NAMALWA (cell line): ENCODE data around the gene CXorf49B.
"Not testable (repeated sequence)": the region's sequence is repeated elsewhere in the genome, so short reads cannot be mapped to it uniquely, and the experiment has no call there.

Experiments
- DNase-seq: peaks from one replicate; pipeline ENCODE4 v3.0.0-alpha.2; 2015; ENCODE audit warnings: low spot score

The CXorf49B gene

DNA sequence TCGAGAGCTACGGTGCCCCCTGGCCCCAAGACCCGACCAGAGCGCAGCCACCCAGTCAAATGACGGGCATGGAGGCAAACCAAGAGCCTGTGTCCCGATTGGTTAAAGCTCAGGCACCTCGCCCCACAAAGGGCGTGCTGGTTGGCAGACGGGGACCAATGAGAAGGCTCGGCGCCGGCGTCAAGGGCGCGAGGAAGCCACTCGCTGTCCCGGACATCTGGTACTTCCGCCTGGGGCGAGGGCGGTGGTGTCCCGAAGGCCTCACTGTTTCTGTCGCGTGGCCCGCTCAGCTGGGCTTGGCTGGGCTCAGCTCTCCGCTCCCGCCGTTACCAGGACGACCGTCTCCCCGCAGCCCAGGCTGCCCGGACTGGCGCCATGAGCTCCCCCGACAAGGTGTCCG lies at the start of gene CXorf49B:
TSS of gene CXorf49B (plus strand) at position 301 of the 400 bp plus-strand sequence. CDS start at position 376, 75 bp downstream.
- not testable (repeated sequence) for DNase-seq

DNA sequence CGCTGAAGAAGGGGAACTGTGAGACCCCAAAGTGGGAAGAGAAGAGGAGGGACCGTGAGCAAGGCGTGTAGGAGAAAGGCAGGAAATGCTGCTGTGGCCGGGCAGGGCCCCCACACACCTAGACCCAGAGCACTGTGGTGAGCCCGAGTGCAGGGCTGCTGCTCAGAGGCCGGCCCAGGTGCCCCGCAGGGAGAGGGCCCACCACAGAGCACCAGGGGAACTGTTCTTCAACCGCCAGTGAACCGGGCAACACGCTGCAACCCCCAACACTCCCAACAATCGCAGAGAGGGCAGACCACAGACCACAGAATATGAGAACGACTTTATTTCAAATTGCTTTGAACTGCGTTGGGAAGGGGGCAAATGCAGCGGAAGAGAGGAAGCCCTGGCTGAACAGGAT lies 49.1 kb upstream of the CXorf49B start:
- not testable (repeated sequence) for DNase-seq

DNA sequence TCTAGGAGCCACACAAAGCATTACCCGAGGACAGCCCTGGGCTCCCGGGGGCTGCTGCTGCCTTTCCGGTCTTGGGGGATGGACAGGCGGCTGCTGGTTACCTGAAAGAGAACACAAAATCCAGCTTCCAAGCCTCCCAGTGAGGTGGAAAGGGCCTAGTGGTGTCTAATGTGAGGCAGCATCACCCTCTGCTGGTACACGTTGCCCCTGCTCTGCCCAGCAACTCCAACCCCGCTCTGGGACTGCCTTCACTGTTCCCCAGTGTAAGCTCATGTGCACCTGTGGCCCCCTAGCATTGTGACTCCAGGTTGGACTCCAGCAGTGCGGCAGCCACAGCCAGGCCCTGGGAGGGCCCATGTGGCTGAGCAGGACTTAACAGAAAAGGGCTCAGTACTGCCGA lies 47.6 kb upstream of the CXorf49B start:
- DNase-seq: not testable (repeated sequence)

DNA sequence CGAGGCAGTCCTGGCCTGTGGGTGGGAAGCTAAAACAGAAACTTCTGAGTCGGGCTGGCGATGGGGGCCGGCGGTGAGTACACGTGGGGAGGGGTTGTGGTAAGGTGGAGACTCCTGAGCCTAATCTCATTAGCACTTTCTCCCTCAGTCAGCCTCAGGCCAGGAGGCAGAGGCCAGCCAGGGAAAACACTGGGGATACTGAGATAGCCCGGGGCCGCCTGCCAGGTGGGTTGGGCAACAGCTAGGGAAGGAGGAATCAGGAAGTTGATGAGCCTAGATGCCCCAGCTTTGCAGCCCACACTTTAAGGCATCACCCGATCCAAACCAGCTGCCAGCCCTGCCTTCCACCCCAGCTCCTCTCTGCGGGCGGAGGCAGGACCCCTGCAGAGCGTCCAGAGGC lies 46.8 kb upstream of the CXorf49B start:
- not testable (repeated sequence) for DNase-seq

DNA sequence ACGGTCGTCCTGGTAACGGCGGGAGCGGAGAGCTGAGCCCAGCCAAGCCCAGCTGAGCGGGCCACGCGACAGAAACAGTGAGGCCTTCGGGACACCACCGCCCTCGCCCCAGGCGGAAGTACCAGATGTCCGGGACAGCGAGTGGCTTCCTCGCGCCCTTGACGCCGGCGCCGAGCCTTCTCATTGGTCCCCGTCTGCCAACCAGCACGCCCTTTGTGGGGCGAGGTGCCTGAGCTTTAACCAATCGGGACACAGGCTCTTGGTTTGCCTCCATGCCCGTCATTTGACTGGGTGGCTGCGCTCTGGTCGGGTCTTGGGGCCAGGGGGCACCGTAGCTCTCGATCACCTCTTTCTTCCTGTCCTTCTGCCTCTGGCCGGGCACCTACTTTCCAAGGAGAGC lies 45.0 kb upstream of the CXorf49B start, which contains the start of gene CXorf49:
TSS of gene CXorf49 (minus strand) at position 101 of the 400 bp plus-strand sequence. CDS start 134 bp downstream, outside the sequence.
- DNase-seq: not testable (repeated sequence)

DNA sequence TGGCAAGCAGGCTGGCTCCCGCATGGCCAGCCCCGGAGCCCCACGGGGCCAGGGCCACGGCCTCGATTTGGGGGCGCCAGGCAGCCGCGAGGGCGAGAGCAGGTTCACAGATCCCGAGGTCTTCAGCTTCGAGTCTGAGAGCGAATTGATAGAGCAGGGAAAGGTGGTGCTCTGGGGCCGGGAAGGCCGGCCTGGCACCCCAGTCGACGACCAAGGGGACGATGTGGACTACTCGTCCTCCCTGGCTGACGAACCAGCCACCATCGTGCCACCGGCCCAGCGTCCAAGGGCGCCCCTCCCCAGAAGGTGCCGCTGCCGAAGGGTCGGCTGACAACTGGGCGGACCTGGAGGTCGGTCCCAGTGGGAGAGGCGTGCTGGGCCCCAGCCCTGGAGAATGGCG lies 44.0 kb upstream of the CXorf49B start:
- DNase-seq: not testable (repeated sequence)

DNA sequence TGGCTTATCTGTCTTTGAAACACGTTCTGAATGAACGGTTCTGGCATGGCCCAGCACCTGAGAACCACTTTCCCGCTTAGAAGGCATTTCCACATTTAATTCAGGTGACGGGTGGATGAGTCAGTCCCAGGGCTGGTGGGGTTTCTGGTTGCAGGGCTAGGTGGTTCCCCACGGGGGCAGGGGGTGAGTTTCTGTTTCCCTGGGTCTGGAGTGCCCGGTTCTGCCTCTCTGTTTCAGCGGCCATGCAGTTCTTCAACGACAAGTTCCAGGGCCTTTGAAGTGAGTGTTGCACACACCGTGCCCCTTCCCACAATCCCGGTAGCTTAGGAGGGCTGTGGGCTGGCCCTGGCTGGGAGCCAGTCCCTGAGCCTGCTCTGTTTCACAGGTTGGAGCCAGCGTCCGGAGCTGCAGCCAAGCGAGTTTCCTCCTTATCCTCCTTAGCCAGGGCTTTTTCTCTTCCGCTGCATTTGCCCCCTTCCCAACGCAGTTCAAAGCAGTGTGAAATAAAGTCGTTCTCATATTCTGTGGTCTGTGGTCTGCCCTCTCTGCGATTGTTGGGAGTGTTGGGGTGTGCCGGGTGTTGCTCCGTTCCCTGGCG lies 42.8 kb upstream of the CXorf49B start:
- not testable (repeated sequence) for DNase-seq

DNA sequence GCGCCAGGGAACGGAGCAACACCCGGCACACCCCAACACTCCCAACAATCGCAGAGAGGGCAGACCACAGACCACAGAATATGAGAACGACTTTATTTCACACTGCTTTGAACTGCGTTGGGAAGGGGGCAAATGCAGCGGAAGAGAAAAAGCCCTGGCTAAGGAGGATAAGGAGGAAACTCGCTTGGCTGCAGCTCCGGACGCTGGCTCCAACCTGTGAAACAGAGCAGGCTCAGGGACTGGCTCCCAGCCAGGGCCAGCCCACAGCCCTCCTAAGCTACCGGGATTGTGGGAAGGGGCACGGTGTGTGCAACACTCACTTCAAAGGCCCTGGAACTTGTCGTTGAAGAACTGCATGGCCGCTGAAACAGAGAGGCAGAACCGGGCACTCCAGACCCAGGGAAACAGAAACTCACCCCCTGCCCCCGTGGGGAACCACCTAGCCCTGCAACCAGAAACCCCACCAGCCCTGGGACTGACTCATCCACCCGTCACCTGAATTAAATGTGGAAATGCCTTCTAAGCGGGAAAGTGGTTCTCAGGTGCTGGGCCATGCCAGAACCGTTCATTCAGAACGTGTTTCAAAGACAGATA lies 2.4 kb upstream of the CXorf49B start:
- DNase-seq: not testable (repeated sequence)

DNA sequence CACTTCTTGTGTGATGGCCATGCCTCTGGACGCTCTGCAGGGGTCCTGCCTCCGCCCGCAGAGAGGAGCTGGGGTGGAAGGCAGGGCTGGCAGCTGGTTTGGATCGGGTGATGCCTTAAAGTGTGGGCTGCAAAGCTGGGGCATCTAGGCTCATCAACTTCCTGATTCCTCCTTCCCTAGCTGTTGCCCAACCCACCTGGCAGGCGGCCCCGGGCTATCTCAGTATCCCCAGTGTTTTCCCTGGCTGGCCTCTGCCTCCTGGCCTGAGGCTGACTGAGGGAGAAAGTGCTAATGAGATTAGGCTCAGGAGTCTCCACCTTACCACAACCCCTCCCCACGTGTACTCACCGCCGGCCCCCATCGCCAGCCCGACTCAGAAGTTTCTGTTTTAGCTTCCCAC lies 1.7 kb downstream of the CXorf49B start:
- not testable (repeated sequence) for DNase-seq

DNA sequence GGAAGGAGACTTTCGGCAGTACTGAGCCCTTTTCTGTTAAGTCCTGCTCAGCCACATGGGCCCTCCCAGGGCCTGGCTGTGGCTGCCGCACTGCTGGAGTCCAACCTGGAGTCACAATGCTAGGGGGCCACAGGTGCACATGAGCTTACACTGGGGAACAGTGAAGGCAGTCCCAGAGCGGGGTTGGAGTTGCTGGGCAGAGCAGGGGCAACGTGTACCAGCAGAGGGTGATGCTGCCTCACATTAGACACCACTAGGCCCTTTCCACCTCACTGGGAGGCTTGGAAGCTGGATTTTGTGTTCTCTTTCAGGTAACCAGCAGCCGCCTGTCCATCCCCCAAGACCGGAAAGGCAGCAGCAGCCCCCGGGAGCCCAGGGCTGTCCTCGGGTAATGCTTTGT lies 2.5 kb downstream of the CXorf49B start:
- DNase-seq: not testable (repeated sequence)

DNA sequence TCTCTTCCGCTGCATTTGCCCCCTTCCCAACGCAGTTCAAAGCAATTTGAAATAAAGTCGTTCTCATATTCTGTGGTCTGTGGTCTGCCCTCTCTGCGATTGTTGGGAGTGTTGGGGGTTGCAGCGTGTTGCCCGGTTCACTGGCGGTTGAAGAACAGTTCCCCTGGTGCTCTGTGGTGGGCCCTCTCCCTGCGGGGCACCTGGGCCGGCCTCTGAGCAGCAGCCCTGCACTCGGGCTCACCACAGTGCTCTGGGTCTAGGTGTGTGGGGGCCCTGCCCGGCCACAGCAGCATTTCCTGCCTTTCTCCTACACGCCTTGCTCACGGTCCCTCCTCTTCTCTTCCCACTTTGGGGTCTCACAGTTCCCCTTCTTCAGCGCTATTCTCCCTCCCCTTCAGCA lies 4.0 kb downstream of the CXorf49B start:
- not testable (repeated sequence) for DNase-seq

DNA sequence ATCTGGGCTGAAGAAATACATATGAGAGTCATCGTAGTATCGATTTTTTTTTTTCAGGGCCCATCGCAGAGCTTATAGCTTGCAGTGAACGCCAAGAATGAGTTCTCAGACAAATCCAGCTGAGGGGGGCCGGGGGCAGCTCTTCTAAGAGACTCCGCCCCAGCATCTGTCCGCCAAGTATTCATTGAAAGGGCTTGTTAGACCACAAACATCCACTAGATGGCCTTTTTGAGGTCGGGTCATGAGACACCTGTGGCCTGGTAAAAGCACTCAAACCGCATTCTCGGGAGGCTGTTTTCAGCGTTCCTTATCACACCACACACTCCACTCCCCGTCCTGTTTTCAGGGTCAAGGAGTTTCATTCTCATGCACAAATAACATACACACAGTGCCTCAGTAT lies 15.2 kb downstream of the CXorf49B start:
- not testable (repeated sequence) for DNase-seq

DNA sequence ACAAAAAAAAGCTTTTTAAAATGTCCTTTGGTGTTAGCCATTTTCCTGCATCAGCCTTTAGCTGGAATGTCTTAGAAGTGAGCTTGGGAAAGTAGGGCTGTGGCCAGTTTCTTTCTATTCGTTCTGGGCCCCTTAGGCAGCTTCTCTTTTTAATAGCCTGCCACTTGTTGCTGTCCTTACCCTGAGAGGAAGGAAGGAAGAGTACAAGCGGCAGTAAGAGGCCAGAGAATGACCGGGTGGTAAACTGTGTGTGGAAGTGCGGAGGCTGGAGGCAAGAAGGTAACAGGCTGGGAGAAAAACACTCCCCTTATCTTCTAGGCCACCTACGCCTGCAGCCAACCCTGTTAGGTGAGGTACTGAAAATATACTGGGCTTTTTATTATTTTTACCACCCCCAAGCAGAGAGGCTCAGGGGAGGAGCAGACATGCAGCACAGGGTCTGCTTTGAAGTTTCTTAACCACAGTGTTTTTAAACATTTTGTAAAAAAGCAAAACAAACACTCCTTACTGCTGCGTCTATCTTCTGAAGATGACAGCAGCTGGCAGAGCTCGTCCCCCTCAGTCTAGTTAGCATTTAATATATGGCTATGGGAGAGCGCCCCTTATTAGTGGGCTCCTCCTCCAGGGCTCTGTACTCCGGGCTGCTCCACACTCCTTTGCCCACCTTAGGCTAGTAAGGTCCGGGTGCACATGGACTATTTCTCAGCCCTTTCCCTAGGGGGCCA lies 19.2 kb downstream of the CXorf49B start:
- DNase-seq: not testable (repeated sequence)

DNA sequence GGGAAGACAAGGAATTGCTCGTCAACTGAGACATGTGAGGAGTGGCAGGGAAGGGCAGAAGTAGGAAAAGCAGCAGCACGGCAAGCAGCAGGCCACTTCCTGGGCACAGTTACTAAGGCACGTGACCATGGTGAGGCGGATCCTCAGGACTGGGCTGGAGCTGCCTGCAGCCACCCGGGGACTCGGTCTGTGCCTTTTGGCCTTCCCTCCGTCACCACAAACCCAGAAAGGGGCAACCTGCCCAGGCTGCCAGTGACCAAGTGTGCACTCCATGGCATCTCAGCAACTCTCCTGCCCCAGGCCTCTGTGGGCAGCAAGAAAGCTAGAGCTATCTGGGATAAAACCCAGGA lies 19.8 kb downstream of the CXorf49B start:
- not testable (repeated sequence) for DNase-seq

DNA sequence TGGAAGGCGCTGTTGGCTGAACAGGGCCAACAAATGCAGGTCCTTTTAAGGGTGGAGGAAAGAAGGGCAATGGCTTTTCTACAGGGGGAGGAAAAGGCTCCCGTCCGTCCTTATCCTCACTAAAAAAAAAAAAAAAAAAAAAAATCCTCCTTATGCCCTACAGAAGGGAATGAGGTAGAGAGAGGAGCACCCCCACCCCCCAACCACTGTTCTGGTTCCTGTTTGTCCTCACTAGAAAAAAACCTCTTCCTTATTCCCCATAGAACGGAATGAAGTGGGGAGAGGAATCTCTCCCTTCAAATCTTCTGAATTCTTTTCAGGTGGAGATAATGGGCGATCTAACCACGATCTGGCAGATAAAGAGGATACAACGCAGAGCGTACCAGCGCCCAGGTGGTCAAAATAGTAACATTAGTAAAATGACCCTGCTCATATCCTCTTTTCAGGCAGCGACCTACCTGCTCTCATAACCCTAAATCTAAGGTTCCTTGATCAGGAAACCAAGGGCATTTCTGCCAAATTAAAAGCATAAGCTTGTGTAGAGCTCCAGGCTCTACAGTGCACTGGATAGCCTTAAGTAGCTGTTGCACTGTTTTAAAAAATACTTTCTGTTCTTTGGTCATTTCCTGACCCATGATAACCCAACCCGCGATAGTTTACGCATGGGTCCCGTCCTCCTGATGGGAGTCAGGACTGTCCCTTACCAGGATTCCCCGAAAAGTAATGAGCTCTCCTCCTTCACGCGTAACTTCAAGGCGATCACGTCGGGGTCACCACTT lies 20.6 kb downstream of the CXorf49B start:
- not testable (repeated sequence) for DNase-seq

DNA sequence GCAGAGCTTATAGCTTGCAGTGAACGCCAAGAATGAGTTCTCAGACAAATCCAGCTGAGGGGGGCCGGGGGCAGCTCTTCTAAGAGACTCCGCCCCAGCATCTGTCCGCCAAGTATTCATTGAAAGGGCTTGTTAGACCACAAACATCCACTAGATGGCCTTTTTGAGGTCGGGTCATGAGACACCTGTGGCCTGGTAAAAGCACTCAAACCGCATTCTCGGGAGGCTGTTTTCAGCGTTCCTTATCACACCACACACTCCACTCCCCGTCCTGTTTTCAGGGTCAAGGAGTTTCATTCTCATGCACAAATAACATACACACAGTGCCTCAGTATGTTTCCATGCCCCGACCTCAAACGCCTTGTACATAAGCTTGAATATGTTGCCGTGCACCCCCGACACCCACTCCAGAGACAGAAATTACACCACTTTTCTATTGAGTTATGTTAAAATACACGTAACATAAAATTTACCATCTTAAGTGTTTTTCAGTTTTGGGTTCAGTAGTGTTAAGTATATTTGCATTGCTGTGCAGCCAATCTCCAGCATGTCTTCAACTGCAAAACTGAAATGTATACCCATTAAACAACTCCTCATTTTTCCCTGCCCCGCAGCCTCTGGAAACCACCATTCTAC lies 21.3 kb downstream of the CXorf49B start:
- not testable (repeated sequence) for DNase-seq

DNA sequence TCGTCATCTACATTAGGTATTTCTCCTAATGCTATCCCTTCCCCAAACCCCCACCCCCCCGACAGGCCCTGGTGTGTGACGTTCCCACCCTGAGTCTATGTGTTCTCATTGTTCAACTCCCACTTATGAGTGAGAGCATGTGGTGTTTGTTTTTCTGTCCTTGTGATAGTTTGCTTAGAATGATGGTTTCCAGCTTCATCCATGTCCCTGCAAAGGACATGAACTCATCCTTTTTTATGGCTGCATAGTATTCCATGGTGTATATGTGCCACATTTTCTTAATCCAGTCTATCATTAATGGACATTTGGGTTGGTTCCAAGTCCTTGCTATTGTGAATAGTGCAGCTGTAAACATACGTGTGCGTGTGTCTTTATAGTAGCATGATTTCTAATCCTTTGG lies 43.3 kb downstream of the CXorf49B start:
- not testable (repeated sequence) for DNase-seq

DNA sequence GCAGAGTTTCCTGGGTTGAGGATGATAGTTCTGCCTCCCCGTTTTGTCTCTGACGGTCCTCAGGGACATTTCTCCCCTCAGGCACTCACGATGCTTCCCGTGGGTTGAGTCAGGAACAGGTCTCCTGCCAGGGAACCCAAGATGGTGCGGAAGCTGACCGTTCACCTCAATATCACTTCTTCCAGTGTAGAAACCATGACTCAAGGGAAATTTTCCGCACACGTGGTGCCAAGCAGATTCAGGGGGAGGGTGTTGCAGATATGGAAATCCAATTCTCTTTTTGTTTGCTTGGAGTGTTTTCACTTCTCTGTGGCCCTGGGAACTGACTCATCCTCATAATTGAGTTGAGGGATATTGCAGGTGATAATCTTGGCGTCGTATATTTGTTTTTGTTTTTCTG lies 46.7 kb downstream of the CXorf49B start:
- no peak for DNase-seq

DNA sequence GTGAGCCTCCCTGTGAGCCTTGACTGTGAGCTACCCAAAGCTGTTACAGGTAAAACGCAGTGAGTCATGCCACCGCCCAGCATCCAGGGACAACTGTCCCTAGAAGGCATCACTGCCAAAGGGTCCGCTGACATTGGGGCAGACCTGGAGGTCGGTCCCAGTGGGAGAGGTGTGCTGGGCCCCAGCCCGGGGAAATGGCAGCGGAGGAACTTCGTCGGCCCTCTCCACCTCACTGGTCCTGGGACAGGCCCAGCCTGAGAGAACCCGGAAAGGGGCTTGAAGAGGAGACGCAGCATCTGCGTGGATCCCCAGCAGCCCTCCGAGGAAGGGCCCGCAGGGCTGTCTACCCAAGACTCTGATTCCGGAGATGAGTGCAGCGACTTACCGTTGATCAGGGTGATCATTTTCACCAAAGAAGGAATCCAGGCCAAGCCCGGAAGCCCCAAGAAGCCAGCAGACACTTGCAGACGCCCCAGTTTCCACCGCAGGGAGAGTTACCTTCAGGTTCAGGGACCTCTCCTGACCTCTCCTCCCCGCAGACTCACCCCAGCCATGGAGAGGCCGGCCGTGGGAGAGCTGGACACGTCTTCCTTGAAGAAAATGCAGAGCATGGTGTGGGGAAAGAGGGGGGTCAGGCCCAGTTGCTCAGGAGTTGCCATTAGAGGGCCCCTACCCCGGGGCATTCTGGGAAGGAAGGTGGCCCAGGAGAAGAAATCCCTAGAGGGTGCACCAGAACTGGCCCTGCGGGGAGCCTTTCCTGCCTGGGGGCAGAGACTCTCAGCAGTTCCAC lies 51.2 kb downstream of the CXorf49B start:
- no peak for DNase-seq

DNA sequence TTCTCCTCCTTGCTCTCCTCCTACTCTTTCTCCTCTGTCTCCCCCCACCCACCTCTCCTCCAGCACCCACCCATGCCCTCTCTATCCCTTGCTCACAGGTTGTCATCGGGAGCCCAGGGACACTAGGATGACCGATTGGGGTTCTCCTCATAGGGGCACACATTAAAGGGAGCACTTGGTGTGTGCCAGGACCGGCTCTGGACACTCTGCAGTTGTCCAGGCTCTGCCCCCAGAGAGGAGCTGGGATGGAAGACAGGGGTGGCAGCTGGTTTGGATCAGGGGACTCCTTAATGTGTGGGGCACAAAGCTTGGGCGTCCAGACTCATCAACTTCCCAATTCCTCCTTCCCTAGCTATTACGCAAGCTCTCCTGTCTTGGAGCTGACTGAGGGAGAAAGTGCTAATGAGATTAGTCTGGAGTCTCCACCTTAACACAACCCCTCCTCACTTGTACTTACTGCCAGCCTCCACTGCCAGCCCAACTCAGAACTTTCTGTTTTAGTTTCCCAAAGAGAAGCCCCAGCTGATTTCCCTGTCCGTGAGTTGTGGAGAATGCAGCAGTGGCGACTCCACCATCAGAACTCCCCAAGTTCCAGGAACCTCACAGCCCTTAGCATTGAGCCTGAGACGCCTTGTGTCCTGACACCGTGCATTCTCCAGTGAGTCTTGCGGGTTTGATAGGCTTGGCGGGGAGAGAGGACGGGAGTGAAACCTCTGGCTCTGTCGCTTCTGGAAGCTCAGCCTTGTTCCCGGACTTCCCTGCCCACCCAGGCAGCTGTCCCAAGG lies 52.2 kb downstream of the CXorf49B start:
- DNase-seq: no peak

DNA sequence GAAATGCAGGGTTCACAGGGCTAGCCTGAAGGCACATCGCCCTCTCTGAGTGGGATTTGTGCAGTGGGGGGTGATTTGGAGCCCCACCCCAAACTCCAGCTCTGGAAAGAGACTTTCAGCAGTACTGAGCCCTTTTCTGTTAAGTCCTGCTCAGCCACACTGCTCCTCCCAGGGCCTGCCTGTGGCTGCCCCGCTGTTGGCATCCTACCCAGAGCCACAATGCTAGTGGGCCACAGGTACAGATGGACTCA lies 52.7 kb downstream of the CXorf49B start:
- DNase-seq: no peak
